ENCODE measurements around the gene ADH6. TPM values are rescaled to one million over a fixed set of nuclear protein-coding genes. Genes with fewer than 3 reads are reported as not detected.

The ADH6 gene
- not detected in 2 replicates for total RNA-seq
- long read RNA-seq, result 0 reads

- H3K9me3 Mint-ChIP-seq (ENCODE audit: unreplicated experiment), result peaks cover 5% of the 10 kb centered on the region
- H3K27ac Mint-ChIP-seq (ENCODE audit: unreplicated experiment), result no peak within 1 kb of the TSS
- H3K4me3 Mint-ChIP-seq (ENCODE audit: unreplicated experiment), result no peak within 1 kb of the TSS
- DNase-seq (ENCODE audit: extremely low spot score, unreplicated experiment), result no peak
- H3K4me1 Mint-ChIP-seq (ENCODE audit: unreplicated experiment), result peaks cover 6% of the 10 kb centered on the region
- no peak for TF ChIP-seq CTCF (IDR thresholded peaks at IDR 0.05)
- H3K27me3 Mint-ChIP-seq (ENCODE audit: unreplicated experiment), result no peaks in the 10 kb centered on the region
- no peaks in the 10 kb centered on the region for H3K36me3 Mint-ChIP-seq (ENCODE audit: unreplicated experiment)
These were observed at the start of gene ADH6 for GRCh38 chr4:99219072-99219471. Gene ADH6 (minus strand): TSS chr4:99219246. CDS start chr4:99219152, 94 bp downstream.

GRCh38 chr4:99264927-99265326 is 45.9 kb upstream of the ADH6 start:
- H3K27me3 Mint-ChIP-seq (ENCODE audit: unreplicated experiment), result peaks cover 3% of the 10 kb centered on the region
- no peak for TF ChIP-seq CTCF (IDR thresholded peaks at IDR 0.05)
- H3K9me3 Mint-ChIP-seq (ENCODE audit: unreplicated experiment), result peaks cover 26% of the 10 kb centered on the region
- peaks cover 4% of the 10 kb centered on the region for H3K4me1 Mint-ChIP-seq (ENCODE audit: unreplicated experiment)
- H3K4me3 Mint-ChIP-seq (ENCODE audit: unreplicated experiment), result no peak overlapping the region
- peaks cover 4% of the 10 kb centered on the region for H3K36me3 Mint-ChIP-seq (ENCODE audit: unreplicated experiment)
- H3K27ac Mint-ChIP-seq (ENCODE audit: unreplicated experiment), result no peak overlapping the region
- no peak for DNase-seq (ENCODE audit: extremely low spot score, unreplicated experiment)

- Mint-ChIP-seq H3K4me3 (ENCODE audit: unreplicated experiment) (no peak overlapping the region), H3K36me3 (ENCODE audit: unreplicated experiment) (peaks cover 2% of the 10 kb centered on the region), H3K27ac (ENCODE audit: unreplicated experiment) (no peak overlapping the region), H3K27me3 (ENCODE audit: unreplicated experiment) (no peaks in the 10 kb centered on the region), H3K9me3 (ENCODE audit: unreplicated experiment) (no peaks in the 10 kb centered on the region), H3K4me1 (ENCODE audit: unreplicated experiment) (no peaks in the 10 kb centered on the region)
- DNase-seq (ENCODE audit: extremely low spot score, unreplicated experiment), result no peak
- no peak for TF ChIP-seq CTCF (IDR thresholded peaks at IDR 0.05)
These were observed 33.7 kb upstream of the ADH6 start for GRCh38 chr4:99252746-99253145.

- Mint-ChIP-seq H3K27ac (ENCODE audit: unreplicated experiment) (no peak overlapping the region), H3K4me3 (ENCODE audit: unreplicated experiment) (no peak overlapping the region), H3K9me3 (ENCODE audit: unreplicated experiment) (peaks cover 29% of the 10 kb centered on the region), H3K4me1 (ENCODE audit: unreplicated experiment) (no peaks in the 10 kb centered on the region), H3K36me3 (ENCODE audit: unreplicated experiment) (peaks cover 3% of the 10 kb centered on the region), H3K27me3 (ENCODE audit: unreplicated experiment) (no peaks in the 10 kb centered on the region)
- no peak for DNase-seq (ENCODE audit: extremely low spot score, unreplicated experiment)
- TF ChIP-seq CTCF (IDR thresholded peaks at IDR 0.05), result no peak
These were observed 29.7 kb upstream of the ADH6 start for GRCh38 chr4:99248714-99249113.

GRCh38 chr4:99235955-99236354 is 16.9 kb upstream of the ADH6 start:
- Mint-ChIP-seq H3K4me3 (ENCODE audit: unreplicated experiment) (no peak overlapping the region), H3K9me3 (ENCODE audit: unreplicated experiment) (peaks cover 6% of the 10 kb centered on the region), H3K27me3 (ENCODE audit: unreplicated experiment) (peaks cover 2% of the 10 kb centered on the region), H3K27ac (ENCODE audit: unreplicated experiment) (no peak overlapping the region), H3K4me1 (ENCODE audit: unreplicated experiment) (no peaks in the 10 kb centered on the region), H3K36me3 (ENCODE audit: unreplicated experiment) (peaks cover 2% of the 10 kb centered on the region)
- no peak for DNase-seq (ENCODE audit: extremely low spot score, unreplicated experiment)
- TF ChIP-seq CTCF (IDR thresholded peaks at IDR 0.05), result no peak

Data from osteocyte (in vitro differentiated cells).